Fibroblast of villous mesenchyme (primary cell): Measurements from ENCODE around the gene WDR37. TPM values are rescaled to one million over a fixed set of nuclear protein-coding genes. Genes with fewer than 3 reads are reported as not detected.

Experiments
- DNase-seq: peaks from one replicate; pipeline ENCODE4 v3.0.0-alpha.2; 2010; ENCODE audit warnings: low read depth
- H3K4me3 ChIP-seq: 2 replicates; pipeline ENCODE4 v1.5.1; 2011; ENCODE audit warnings: low read depth, mild to moderate bottlenecking, low read length
- CTCF ChIP-seq: IDR thresholded peaks from 2 replicates; pipeline ENCODE4 v1.5.1; 2012; ENCODE audit warnings: low read depth, mild to moderate bottlenecking, low read length; ENCODE audit not compliant: insufficient read depth
- total RNA-seq: library from RNA; depleted of rRNA; stranded (reverse); fragments of >200 nt; gene quantifications from 2 replicates; pipeline ENCODE4 v1.2.3, GENCODE V29; 2012

The WDR37 gene
- total RNA-seq, 1 donor, result 27.2 TPM

GRCh38 chr10:1048349-1048731 lies 7.8 kb upstream of the WDR37 start:
- TF ChIP-seq CTCF, result no peak
- peak; percentile 67 for DNase-seq

GRCh38 chr10:1048732-1049424 lies 7.3 kb upstream of the WDR37 start, which contains the start of gene IDI1:
Gene IDI1 (minus strand): TSS chr10:1049119. CDS start chr10:1049003, 116 bp downstream.
- no peak for TF ChIP-seq CTCF
- DNase-seq, result peak; percentile 99
- peak within 1 kb of the TSS; percentile 84 for H3K4me3 ChIP-seq

More at GRCh38 chr10:1048349-1048731, 7.8 kb upstream of the WDR37 start:
- peak overlapping the region; percentile 84 for H3K4me3 ChIP-seq

GRCh38 chr10:1049425-1049958 lies 6.7 kb upstream of the WDR37 start:
- no peak for TF ChIP-seq CTCF
- H3K4me3 ChIP-seq, result peak overlapping the region; percentile 84
- no peak for DNase-seq

GRCh38 chr10:1050145-1050544 lies 6.0 kb upstream of the WDR37 start:
- TF ChIP-seq CTCF, result no peak
- peak overlapping the region; percentile 84 for H3K4me3 ChIP-seq
- DNase-seq, result peak; percentile 55

GRCh38 chr10:1050554-1050953 lies 5.6 kb upstream of the WDR37 start:
- TF ChIP-seq CTCF, result no peak
- H3K4me3 ChIP-seq, result peak overlapping the region; percentile 84
- DNase-seq, result no peak

GRCh38 chr10:1054684-1055083 lies 1.5 kb upstream of the WDR37 start:
- H3K4me3 ChIP-seq, result peak overlapping the region; percentile 97
- no peak for TF ChIP-seq CTCF
- no peak for DNase-seq

- no peak for TF ChIP-seq CTCF
- DNase-seq, result no peak
- H3K4me3 ChIP-seq, result peak overlapping the region; percentile 97
These were observed 997 bp downstream of the WDR37 start for GRCh38 chr10:1057106-1057657.
